Effector memory CD8-positive, alpha-beta T cell (primary cell): ENCODE results near the gene CBX2.

Source experiments
- ATAC-seq: fragments of 150-1000 bp; cut with Tn5 transposase; replicated peaks from 2 replicates; pipeline ENCODE4 v1.10.0; 2021; ENCODE audit warnings: mild to moderate bottlenecking, moderate library complexity
- DNase-seq, 3 experiments: peaks; one replicate each; pipeline ENCODE4 v3.0.0; 2021
- H3K27ac Mint-ChIP-seq, 2 donors: one replicate each; pipeline ENCODE4 v1.8.0; 2022; ENCODE audit warnings: mild to moderate bottlenecking in 2 of 2, mixed read lengths in 2 of 2, moderate library complexity in 2 of 2
- H3K27me3 Mint-ChIP-seq, 2 donors: one replicate each; pipeline ENCODE4 v1.8.0; 2022; ENCODE audit warnings: mixed read lengths in 2 of 2
- H3K36me3 Mint-ChIP-seq: one replicate; pipeline ENCODE4 v1.8.0; 2022; ENCODE audit warnings: mild to moderate bottlenecking, moderate library complexity, mixed read lengths; ENCODE audit not compliant: insufficient read depth
- H3K4me1 Mint-ChIP-seq, 2 donors: one replicate each; pipeline ENCODE4 v1.8.0; 2022; ENCODE audit warnings: low read depth in 2 of 2, mixed read lengths in 2 of 2
- H3K4me3 Mint-ChIP-seq, 2 donors: one replicate each; pipeline ENCODE4 v1.8.0; 2022; ENCODE audit warnings: mild to moderate bottlenecking in 2 of 2, mixed read lengths in 2 of 2, moderate library complexity in 2 of 2
- H3K9me3 Mint-ChIP-seq, 2 donors: one replicate each; pipeline ENCODE4 v1.8.0; 2022; ENCODE audit warnings: mixed read lengths in 2 of 2

CBX2 gene

GRCh38 chr17:79799538-79800324, 21.8 kb downstream of the CBX2 start:
- H3K27me3 Mint-ChIP-seq: peaks cover 41 to 61% of the 10 kb centered on the region in 2 donors
- ATAC-seq (no peak), DNase-seq (no peak)
- peaks cover 26 to 29% of the 10 kb centered on the region in 2 donors for H3K4me1 Mint-ChIP-seq
- H3K27ac Mint-ChIP-seq: peak overlapping the region; percentile 59 to 75
- no peaks in the 10 kb centered on the region for H3K9me3 Mint-ChIP-seq
- peak overlapping the region; percentile 73 for H3K4me3 Mint-ChIP-seq
- peaks cover 49% of the 10 kb centered on the region for H3K36me3 Mint-ChIP-seq

- Mint-ChIP-seq H3K27me3 (peaks cover 49 to 69% of the 10 kb centered on the region in 2 donors), H3K9me3 (no peaks in the 10 kb centered on the region), H3K36me3 (peaks cover 52% of the 10 kb centered on the region), H3K4me1 (peaks cover 30 to 32% of the 10 kb centered on the region in 2 donors), H3K27ac (peak overlapping the region in 1 of 2 donors; percentile 75), H3K4me3 (peak overlapping the region; percentile 73)
- DNase-seq (no peak), ATAC-seq (no peak)
These were observed 22.6 kb downstream of the CBX2 start for GRCh38 chr17:79800325-79801155.

- H3K4me1 Mint-ChIP-seq: peaks cover 27 to 30% of the 10 kb centered on the region in 2 donors
- peaks cover 57 to 78% of the 10 kb centered on the region in 2 donors for H3K27me3 Mint-ChIP-seq
- ATAC-seq (no peak), DNase-seq (no peak)
- peak overlapping the region; percentile 14 to 18 for H3K4me3 Mint-ChIP-seq
- peaks cover 55% of the 10 kb centered on the region for H3K36me3 Mint-ChIP-seq
- H3K27ac Mint-ChIP-seq: no peak overlapping the region
- H3K9me3 Mint-ChIP-seq: no peaks in the 10 kb centered on the region
These were observed 23.4 kb downstream of the CBX2 start for GRCh38 chr17:79801156-79802038.

GRCh38 chr17:79802039-79802735, 24.2 kb downstream of the CBX2 start:
- no peaks in the 10 kb centered on the region for H3K9me3 Mint-ChIP-seq
- DNase-seq: no peak
- H3K4me3 Mint-ChIP-seq: peak overlapping the region; percentile 14 to 18
- peaks cover 65 to 86% of the 10 kb centered on the region in 2 donors for H3K27me3 Mint-ChIP-seq
- no peak overlapping the region for H3K27ac Mint-ChIP-seq
- H3K4me1 Mint-ChIP-seq: peaks cover 28 to 29% of the 10 kb centered on the region in 2 donors
- no peak for ATAC-seq
- peaks cover 54% of the 10 kb centered on the region for H3K36me3 Mint-ChIP-seq

- no peak for DNase-seq
- Mint-ChIP-seq H3K27ac (no peak overlapping the region), H3K9me3 (no peaks in the 10 kb centered on the region), H3K4me1 (peaks cover 28 to 29% of the 10 kb centered on the region in 2 donors), H3K36me3 (peaks cover 54% of the 10 kb centered on the region), H3K27me3 (peaks cover 70 to 92% of the 10 kb centered on the region in 2 donors), H3K4me3 (peak overlapping the region in 1 of 2 donors; percentile 6)
- no peak for ATAC-seq
These were observed 24.9 kb downstream of the CBX2 start for GRCh38 chr17:79802736-79803420.

GRCh38 chr17:79803421-79803996, 25.6 kb downstream of the CBX2 start:
- Mint-ChIP-seq H3K9me3 (no peaks in the 10 kb centered on the region), H3K4me1 (peaks cover 26% of the 10 kb centered on the region in 2 donors), H3K27me3 (peaks cover 72 to 93% of the 10 kb centered on the region in 2 donors), H3K36me3 (peaks cover 54% of the 10 kb centered on the region), H3K4me3 (peak overlapping the region in 1 of 2 donors; percentile 31), H3K27ac (no peak overlapping the region)
- DNase-seq (no peak), ATAC-seq (no peak)

GRCh38 chr17:79803997-79804855, 26.3 kb downstream of the CBX2 start:
- Mint-ChIP-seq H3K4me1 (peaks cover 26 to 28% of the 10 kb centered on the region in 2 donors), H3K36me3 (peaks cover 53% of the 10 kb centered on the region), H3K4me3 (peak overlapping the region; percentile 68 to 77), H3K27ac (peak overlapping the region; percentile 36 to 87), H3K27me3 (peaks cover 72 to 93% of the 10 kb centered on the region in 2 donors), H3K9me3 (no peaks in the 10 kb centered on the region)
- DNase-seq: no peak
- ATAC-seq: peak; percentile 56

GRCh38 chr17:79804856-79805696, 27.1 kb downstream of the CBX2 start:
- no peaks in the 10 kb centered on the region for H3K9me3 Mint-ChIP-seq
- ATAC-seq (no peak), DNase-seq (no peak)
- H3K36me3 Mint-ChIP-seq: peaks cover 46% of the 10 kb centered on the region
- H3K27me3 Mint-ChIP-seq: peaks cover 71 to 93% of the 10 kb centered on the region in 2 donors
- H3K4me3 Mint-ChIP-seq: peak overlapping the region; percentile 68 to 77
- H3K27ac Mint-ChIP-seq: peak overlapping the region; percentile 36 to 87
- H3K4me1 Mint-ChIP-seq: peaks cover 19 to 20% of the 10 kb centered on the region in 2 donors

GRCh38 chr17:79806446-79806760, 28.5 kb downstream of the CBX2 start:
- peaks cover 70 to 96% of the 10 kb centered on the region in 2 donors for H3K27me3 Mint-ChIP-seq
- ATAC-seq (no peak), DNase-seq (no peak)
- no peak overlapping the region for H3K4me3 Mint-ChIP-seq
- H3K27ac Mint-ChIP-seq: no peak overlapping the region
- peaks cover 50% of the 10 kb centered on the region for H3K36me3 Mint-ChIP-seq
- peaks cover 18 to 20% of the 10 kb centered on the region in 2 donors for H3K4me1 Mint-ChIP-seq
- no peaks in the 10 kb centered on the region for H3K9me3 Mint-ChIP-seq

GRCh38 chr17:79806863-79807720, 29.1 kb downstream of the CBX2 start:
- peaks cover 69 to 96% of the 10 kb centered on the region in 2 donors for H3K27me3 Mint-ChIP-seq
- ATAC-seq (no peak), DNase-seq (no peak)
- H3K4me1 Mint-ChIP-seq: peaks cover 22 to 26% of the 10 kb centered on the region in 2 donors
- H3K36me3 Mint-ChIP-seq: peaks cover 50% of the 10 kb centered on the region
- no peaks in the 10 kb centered on the region for H3K9me3 Mint-ChIP-seq
- H3K27ac Mint-ChIP-seq: no peak overlapping the region
- H3K4me3 Mint-ChIP-seq: no peak overlapping the region
